HG02588 (cell line): ENCODE results near the gene BAZ2A.
A peak's percentile ranks its signal among the peaks of the same experiment; 100 is the strongest.
"Not testable (repeated sequence)": the region's sequence is repeated elsewhere in the genome, so short reads cannot be mapped to it uniquely, and the experiment has no call there.

Experiments used
- ATAC-seq: cut with Tn5 transposase; IDR thresholded peaks from one replicate; pipeline ENCODE4 v1.9.1; 2021; ENCODE audit warnings: mild to moderate bottlenecking, moderate library complexity; ENCODE audit not compliant: unreplicated experiment

The BAZ2A gene

DNA sequence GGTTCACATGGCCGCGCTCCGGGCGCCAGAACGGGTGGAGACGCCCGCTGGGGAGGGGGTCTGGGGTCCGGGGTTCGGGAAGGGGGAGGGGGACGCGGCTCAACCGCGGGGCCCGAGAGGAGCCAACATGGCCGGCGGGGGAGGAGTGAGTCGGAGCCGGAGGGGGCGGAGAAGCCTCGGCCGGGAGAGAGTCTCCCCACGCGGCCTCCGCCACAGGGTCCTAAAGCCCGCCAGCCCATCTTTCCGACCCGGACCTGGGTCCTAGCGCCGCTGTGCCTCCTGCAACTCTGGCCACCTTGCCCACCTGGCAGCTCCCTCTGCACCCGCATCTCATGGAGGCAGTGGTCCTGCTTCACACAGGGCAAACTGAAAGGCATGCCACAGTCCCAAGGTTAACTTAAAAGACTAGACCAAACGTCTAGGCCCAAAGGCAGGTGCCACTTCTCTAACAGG lies at the start of gene BAZ2A:
TSS of gene BAZ2A (minus strand) at position 147 of the 453 bp plus-strand sequence. CDS start 12,796 bp downstream, outside the sequence.
- ATAC-seq: peak; percentile 51

DNA sequence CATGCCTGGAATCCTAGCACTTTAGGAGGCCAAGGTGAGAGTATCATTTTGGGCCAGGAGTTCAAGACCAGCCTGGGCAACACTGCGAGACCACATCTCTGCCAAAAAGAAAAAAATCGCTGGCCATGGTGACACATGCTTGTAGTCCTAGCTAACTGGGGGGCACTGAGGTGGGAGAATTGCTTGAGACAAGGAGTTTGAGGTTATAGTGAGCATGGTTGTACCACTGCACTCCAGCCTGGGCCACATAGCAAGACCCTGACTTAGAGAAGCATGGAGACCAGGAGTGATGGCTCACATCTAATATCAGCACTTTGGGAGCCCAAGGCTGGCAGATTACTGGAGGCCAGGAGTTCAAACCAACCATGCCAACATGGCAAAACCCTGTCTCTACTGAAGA lies 48.7 kb upstream of the BAZ2A start:
- ATAC-seq: no peak

GRCh38 chr12:56677680-56678079 lies 47.6 kb upstream of the BAZ2A start:
- ATAC-seq: peak; percentile 54

- ATAC-seq: no peak
Measured at GRCh38 chr12:56676851-56677580, 46.9 kb upstream of the BAZ2A start.

DNA sequence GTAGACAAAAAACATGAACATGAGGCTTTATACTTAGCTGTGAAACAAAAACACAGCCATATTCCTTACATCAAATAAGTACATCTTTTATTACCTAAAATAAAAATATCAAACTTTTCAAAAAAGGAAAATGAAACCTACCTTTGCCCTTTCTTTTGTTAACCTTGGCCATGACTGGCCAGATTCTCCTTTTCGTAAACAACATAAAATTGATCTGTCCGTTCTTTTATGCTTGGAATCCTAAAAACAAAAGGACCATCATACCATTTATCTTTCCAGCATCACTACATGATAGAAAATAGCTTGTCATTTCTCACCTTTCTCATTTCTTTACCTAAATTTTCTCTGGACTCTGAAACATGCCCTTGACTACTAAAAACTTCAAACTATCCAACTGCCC lies 41.5 kb upstream of the BAZ2A start:
- ATAC-seq: no peak

GRCh38 chr12:56670836-56671235 lies 40.7 kb upstream of the BAZ2A start:
- no peak for ATAC-seq

GRCh38 chr12:56668197-56668457 lies 38.0 kb upstream of the BAZ2A start:
- ATAC-seq: no peak

GRCh38 chr12:56661979-56662638 lies 32.0 kb upstream of the BAZ2A start:
- no peak for ATAC-seq

DNA sequence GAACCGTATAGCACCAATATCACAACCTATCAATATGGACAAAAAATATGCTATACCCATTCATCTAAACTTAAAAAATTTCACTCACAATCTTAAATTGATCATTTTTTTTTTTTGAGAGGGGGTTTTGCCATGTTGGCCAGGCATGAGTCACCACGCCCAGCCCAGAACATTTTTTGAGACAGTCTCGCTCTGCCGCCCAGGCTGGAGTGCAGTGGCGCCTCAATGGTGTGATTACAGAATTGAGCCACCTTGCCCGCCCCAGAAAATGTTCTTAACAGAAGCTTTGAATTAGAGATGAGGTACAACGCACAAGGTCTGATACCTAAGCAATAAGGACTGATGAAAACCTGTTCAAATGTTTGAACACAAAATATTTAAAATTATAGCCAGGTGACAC lies 31.4 kb upstream of the BAZ2A start:
- no peak for ATAC-seq

GRCh38 chr12:56658921-56659320 lies 28.8 kb upstream of the BAZ2A start:
- no peak for ATAC-seq

GRCh38 chr12:56657416-56658379 lies 27.6 kb upstream of the BAZ2A start:
- ATAC-seq: no peak

- ATAC-seq: not testable (repeated sequence)
Measured at GRCh38 chr12:56653781-56654180, 23.7 kb upstream of the BAZ2A start.

DNA sequence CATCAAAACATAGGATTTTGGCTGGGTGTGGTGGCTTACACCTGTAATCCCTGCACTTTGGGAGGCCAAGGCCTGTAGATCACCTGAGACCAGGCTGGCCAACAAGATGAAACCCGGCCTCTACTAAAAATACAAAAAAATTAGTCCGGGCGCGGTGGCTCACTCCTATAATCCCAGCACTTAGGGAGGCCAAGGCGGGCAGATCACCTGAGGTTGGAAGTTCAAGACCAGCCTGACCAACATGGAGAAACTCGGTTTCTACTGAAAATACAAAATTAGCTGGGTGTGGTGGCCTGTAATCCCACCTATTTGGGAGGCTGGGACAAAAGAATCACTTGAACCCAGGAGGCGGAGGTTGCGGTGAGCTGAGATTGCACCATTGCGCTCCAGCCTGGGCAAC lies 17.9 kb upstream of the BAZ2A start:
- not testable (repeated sequence) for ATAC-seq

GRCh38 chr12:56645717-56646446 lies 15.8 kb upstream of the BAZ2A start, which contains the start of gene ATP5F1B:
TSS of gene ATP5F1B (minus strand) at chr12:56645984. CDS start at chr12:56645963, 21 bp downstream.
- peak; percentile 98 for ATAC-seq

- ATAC-seq: no peak
Measured at GRCh38 chr12:56645201-56645716, 15.1 kb upstream of the BAZ2A start.

GRCh38 chr12:56644654-56645053 lies 14.5 kb upstream of the BAZ2A start:
- ATAC-seq: no peak

DNA sequence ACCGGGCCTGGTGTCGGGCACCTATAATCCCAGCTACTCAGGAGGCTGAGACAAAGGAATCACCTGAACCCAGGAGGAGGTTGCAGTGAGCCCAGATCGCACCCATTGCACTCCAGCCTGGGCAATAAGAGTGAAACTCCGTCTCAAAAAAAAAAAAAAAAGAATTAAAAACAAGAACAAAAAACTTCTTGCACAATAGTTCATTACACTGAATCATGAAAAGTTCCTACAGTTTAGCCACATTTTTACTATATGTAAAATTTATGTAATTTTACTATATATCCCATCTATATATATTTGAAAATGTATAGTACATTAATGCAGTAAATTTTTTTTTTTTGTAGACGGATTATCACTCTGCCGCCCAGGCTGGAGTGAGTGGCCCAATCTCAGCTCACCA lies 11.1 kb upstream of the BAZ2A start:
- ATAC-seq: no peak

DNA sequence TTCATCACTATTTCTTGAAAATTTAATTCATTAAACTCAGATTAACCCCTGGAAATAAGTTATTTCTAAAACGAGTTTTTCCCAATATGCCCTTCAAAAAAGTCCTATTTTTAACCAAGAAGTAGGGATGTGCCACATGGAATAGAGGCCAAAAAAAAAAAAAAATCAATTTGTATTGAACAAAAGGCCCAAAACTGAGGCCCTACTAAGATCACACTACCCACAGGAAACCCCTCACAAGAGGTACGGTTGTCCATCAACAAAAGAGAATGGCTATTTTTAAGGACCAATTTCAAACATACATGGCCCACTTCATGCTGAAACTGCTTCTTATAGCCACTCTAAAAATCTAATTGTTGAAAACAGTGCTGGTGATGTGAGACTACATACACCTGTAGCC lies 7.5 kb upstream of the BAZ2A start:
- ATAC-seq: no peak

DNA sequence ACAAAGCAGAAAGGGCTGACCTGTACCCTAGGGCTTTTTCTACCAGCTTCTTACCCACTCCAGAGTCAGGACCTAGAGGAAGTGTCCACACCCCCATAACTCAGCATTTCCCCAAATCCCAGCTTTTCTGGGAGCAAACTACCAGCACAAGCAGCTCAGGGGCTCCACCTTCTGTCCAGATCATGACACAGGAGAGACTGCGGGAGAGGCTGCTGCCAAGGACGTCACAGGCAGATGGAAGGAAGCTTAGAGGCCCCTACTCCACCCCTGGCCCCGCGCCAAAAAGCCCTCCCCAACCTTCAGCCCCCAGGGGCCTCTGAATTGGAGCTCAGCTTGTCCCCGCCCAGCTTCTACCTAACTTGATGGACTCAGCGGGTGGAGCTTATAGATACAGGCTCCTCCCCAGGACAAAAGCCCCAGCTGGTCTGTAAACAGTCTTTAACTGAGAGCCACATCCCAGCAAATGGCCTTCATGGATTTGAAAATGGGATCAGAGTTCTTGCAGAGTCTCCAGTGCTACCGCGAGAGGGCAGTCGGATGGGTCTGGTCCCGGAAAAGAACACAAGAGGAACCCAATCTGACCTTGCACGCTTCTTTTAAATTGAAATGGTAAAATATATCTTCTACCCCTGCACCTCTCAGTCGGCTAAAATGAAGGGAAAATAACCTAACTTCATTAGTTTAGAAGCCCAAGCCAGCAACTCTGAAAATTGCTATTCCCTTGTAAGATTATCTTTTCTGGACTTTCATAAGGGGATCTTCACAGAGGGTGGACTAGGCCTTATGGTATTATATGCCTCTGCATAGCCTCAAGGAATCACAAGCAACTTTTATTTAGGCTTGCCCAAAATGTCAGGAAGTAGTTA lies 6.8 kb upstream of the BAZ2A start:
- peak; percentile 56 for ATAC-seq
